GM12878 (cell line): ENCODE results near the gene MAN2B2. TPM values are rescaled to one million over a fixed set of nuclear protein-coding genes. Genes with fewer than 3 reads are reported as not detected.

ENCODE experiments used
- ATAC-seq: fragments of 200-7000 bp; cut with Tn5 transposase; 3 replicates; pipeline ENCODE4 v1.9.1; 2020; ENCODE audit warnings: mild to moderate bottlenecking, moderate library complexity
- BruUV-seq: library from RNA; stranded (reverse); fragments of 400-500 nt; replicated peaks from 2 replicates; lab custom pipeline; 2021; lab: Mats Ljungman, UMichigan
- CTCF ChIA-PET: fragments of 300-600 bp; sonication (Branson Sonifier 250); formaldehyde crosslinking; extraction: SDS; loops from one replicate; lab custom pipeline; 2021; ENCODE audit warnings: inconsistent platforms; lab: Yijun Ruan, JAX
- POLR2A ChIA-PET: fragments of 350-600 bp; formaldehyde crosslinking; extraction: SDS; loops from one replicate; lab custom pipeline; 2021; ENCODE audit warnings: inconsistent platforms; lab: Charles Lee
- RAD21 ChIA-PET: fragments of 300-600 bp; sonication (Branson Sonifier 250); formaldehyde crosslinking; loops from one replicate; lab custom pipeline; 2023; ENCODE audit warnings: antibody characterized with exemption; ENCODE audit not compliant: unreplicated experiment; lab: Charles Lee
- SMC1A ChIA-PET: fragments of 300-600 bp; sonication (Branson Sonifier 250); formaldehyde crosslinking; loops from one replicate; lab custom pipeline; 2023; ENCODE audit not compliant: unreplicated experiment, uncharacterized antibody; lab: Charles Lee
- DNase-seq: peaks from one replicate; pipeline ENCODE4 v3.0.0-alpha.2; 2011; ENCODE audit warnings: low read depth, low spot score
- FAIRE-seq: peaks from 3 replicates; lab custom pipeline; 2011; peaks lifted over from hg19 to GRCh38; lab: Jason Lieb, UNC
- H2AFZ ChIP-seq: 2 replicates; pipeline ENCODE4 v1.6.0; 2011; ENCODE audit warnings: low read depth, low read length, control low read depth; ENCODE audit not compliant: control insufficient read depth
- H3K27ac ChIP-seq: 2 replicates; pipeline ENCODE4 v1.5.1; 2011; ENCODE audit warnings: control low read depth; ENCODE audit not compliant: control insufficient read depth, insufficient read depth
- H3K27me3 ChIP-seq, 2 experiments: replicated peaks in 1 of 2; 2 replicates each; pipeline versions ENCODE4 v1.6.0 to v1.6.1; 2011; ENCODE audit warnings: low read length in 1 of 2; ENCODE audit not compliant: control insufficient read depth in 2 of 2, insufficient read depth in 2 of 2
- H3K36me3 ChIP-seq, 2 experiments: 2 replicates each; pipeline ENCODE4 v1.5.1; 2011; ENCODE audit warnings: low read length in 1 of 2; ENCODE audit not compliant: control insufficient read depth in 2 of 2, insufficient read depth in 2 of 2
- H3K4me1 ChIP-seq: 2 replicates; pipeline ENCODE4 v1.6.1; 2011; ENCODE audit warnings: mild to moderate bottlenecking, low read length, moderate library complexity, mixed read lengths; ENCODE audit not compliant: control insufficient read depth, insufficient read depth
- H3K4me2 ChIP-seq: 2 replicates; pipeline ENCODE4 v1.6.0; 2011; ENCODE audit warnings: control low read depth; ENCODE audit not compliant: control insufficient read depth, insufficient read depth
- H3K4me3 ChIP-seq: fragments of 200-600 bp; sonication (generic); 2 replicates; pipeline ENCODE4 v1.5.1; 2016
- H3K79me2 ChIP-seq: 2 replicates; pipeline ENCODE4 v1.6.0; 2011; ENCODE audit warnings: low read length; ENCODE audit not compliant: control insufficient read depth, insufficient read depth
- H3K9ac ChIP-seq: 2 replicates; pipeline ENCODE4 v1.8.0; 2011; ENCODE audit warnings: low read length, control low read depth, mixed read lengths; ENCODE audit not compliant: control insufficient read depth, insufficient read depth
- H3K9me3 ChIP-seq: replicated peaks from 3 replicates; pipeline ENCODE4 v1.5.1; 2011; ENCODE audit warnings: mild to moderate bottlenecking, low read length; ENCODE audit not compliant: control insufficient read depth, insufficient read depth
- H4K20me1 ChIP-seq: 2 replicates; pipeline ENCODE4 v1.6.0; 2011; ENCODE audit not compliant: control insufficient read depth, insufficient read depth
- BMI1 ChIP-seq: fragments of 450-650 bp; IDR thresholded peaks from 2 replicates; pipeline ENCODE4 v1.6.1; 2016; ENCODE audit warnings: mild to moderate bottlenecking, moderate library complexity, borderline replicate concordance
- CREB1 ChIP-seq: IDR thresholded peaks from 2 replicates; pipeline ENCODE4 v1.6.1; 2012; ENCODE audit warnings: low read depth, mild to moderate bottlenecking, inconsistent platforms
- FOS ChIP-seq: IDR thresholded peaks from 3 replicates; pipeline ENCODE4 v1.6.1; 2011; ENCODE audit warnings: borderline replicate concordance; ENCODE audit not compliant: insufficient read length; ENCODE audit errors: extremely low read depth
- IKZF2 ChIP-seq, 2 experiments: fragments of 450-650 bp; IDR thresholded peaks; 2 replicates each; pipeline ENCODE4 v1.6.1; 2017; ENCODE audit warnings: mild to moderate bottlenecking in 2 of 2, moderate library complexity in 2 of 2
- LARP7 ChIP-seq: fragments of 450-650 bp; IDR thresholded peaks from 2 replicates; pipeline ENCODE4 v1.6.1; 2017; ENCODE audit warnings: mild to moderate bottlenecking
- PML ChIP-seq: IDR thresholded peaks from 2 replicates; pipeline ENCODE4 v1.6.1; 2012; ENCODE audit warnings: low read length, inconsistent platforms
- SIN3A ChIP-seq: IDR thresholded peaks from 2 replicates; pipeline ENCODE4 v1.6.1; 2012; ENCODE audit warnings: low read depth, low read length, improper control_type of control experiment
- SUPT20H ChIP-seq: IDR thresholded peaks from 2 replicates; pipeline ENCODE4 v1.6.1; 2011; ENCODE audit warnings: low read depth, mild to moderate bottlenecking, low read length, moderate library complexity, borderline replicate concordance; ENCODE audit not compliant: control insufficient read depth
- TCF7 ChIP-seq: IDR thresholded peaks from 2 replicates; pipeline ENCODE4 v1.6.1; 2014; ENCODE audit warnings: antibody characterized with exemption, borderline replicate concordance
- WRNIP1 ChIP-seq: IDR thresholded peaks from 2 replicates; pipeline ENCODE4 v1.6.1; 2011; ENCODE audit warnings: low read depth, low read length, improper control_type of control experiment, borderline replicate concordance
- YBX1 ChIP-seq: fragments of 450-650 bp; IDR thresholded peaks from 2 replicates; pipeline ENCODE4 v1.6.1; 2016; ENCODE audit warnings: antibody characterized with exemption
- YY1 ChIP-seq: IDR thresholded peaks from 2 replicates; pipeline ENCODE4 v1.6.1; 2011; ENCODE audit warnings: low read depth, mild to moderate bottlenecking, low read length
- ZSCAN29 ChIP-seq: fragments of 450-650 bp; IDR thresholded peaks from 2 replicates; pipeline ENCODE4 v1.6.1; 2017; ENCODE audit warnings: mild to moderate bottlenecking, moderate library complexity
- WGBS: methylation state at CpG from one replicate; pipeline ENCODE4 v1.1.6; 2016; ENCODE audit warnings: low lambda C conversion rate; ENCODE audit not compliant: insufficient replicate concordance, insufficient coverage; ENCODE audit errors: missing lambda C conversion rate; 5-methylcytosine and 5-hydroxymethylcytosine counted together
- in situ Hi-C: fragments of 300-500 bp; cut with MboI; formaldehyde crosslinking; loops from 9 replicates; pipeline ENCODE4 v1.14.3; 2018; ENCODE audit warnings: mixed read lengths
- intact Hi-C: fragments of 100-400 bp; cut with micrococcal nuclease; formaldehyde crosslinking; loops from one replicate; pipeline ENCODE4 v1.14.2; 2022; ENCODE audit not compliant: unreplicated experiment
- polyA plus RNA-seq, 11 experiments: library from polyadenylated mRNA; depleted of rRNA in 4 of 11; unstranded in 6 of 11; stranded (reverse) in 5 of 11; fragments of >200 nt; fragmentation: Nextera tagmentation in 4 of 11; fragmentation: Illumina TruSeq in 1 of 11; extraction: Ambion mirVana in 4 of 11; extraction: Trizol in 1 of 11; gene quantifications; 1 replicate in 1 of 11; 2 replicates in 10 of 11; pipeline versions ENCODE4 v1.2.1 to v1.2.3, GENCODE V29; 2011 to 2016; ENCODE audit warnings: inconsistent platforms in 2 of 11, missing spikeins in 2 of 11, low read depth in 1 of 11
- total RNA-seq, 4 experiments: library from RNA; depleted of rRNA in 3 of 4; stranded (reverse); fragments of >200 nt in 3 of 4; fragmentation: Illumina TruSeq in 1 of 4; extraction: Trizol in 1 of 4; gene quantifications; 2 replicates each; pipeline versions ENCODE4 v1.2.1 to v1.2.3, GENCODE V29; 2013 to 2021
- TF ChIP-seq, protein P1 (sequence below): fragments of 450-650 bp; formaldehyde crosslinking; IDR thresholded peaks from 2 replicates; pipeline ENCODE4 v1.5.0; 2022; ENCODE audit warnings: mild to moderate bottlenecking, missing genetic modification characterization
- TF ChIP-seq, protein P2 (sequence below): fragments of 450-650 bp; IDR thresholded peaks from 2 replicates; pipeline ENCODE4 v1.6.1; 2017; ENCODE audit warnings: borderline replicate concordance
- TF ChIP-seq, protein P3 (sequence below): fragments of 450-650 bp; IDR thresholded peaks from 2 replicates; pipeline ENCODE4 v1.6.1; 2014; ENCODE audit warnings: mild to moderate bottlenecking

Gene MAN2B2
- total and polyA plus RNA-seq, 10 of the 15 experiments (the other 5 are each of a cell fraction or from before 2014, with no cell fraction given) = 0.47 to 14.5 (median 7.0) TPM

DNA sequence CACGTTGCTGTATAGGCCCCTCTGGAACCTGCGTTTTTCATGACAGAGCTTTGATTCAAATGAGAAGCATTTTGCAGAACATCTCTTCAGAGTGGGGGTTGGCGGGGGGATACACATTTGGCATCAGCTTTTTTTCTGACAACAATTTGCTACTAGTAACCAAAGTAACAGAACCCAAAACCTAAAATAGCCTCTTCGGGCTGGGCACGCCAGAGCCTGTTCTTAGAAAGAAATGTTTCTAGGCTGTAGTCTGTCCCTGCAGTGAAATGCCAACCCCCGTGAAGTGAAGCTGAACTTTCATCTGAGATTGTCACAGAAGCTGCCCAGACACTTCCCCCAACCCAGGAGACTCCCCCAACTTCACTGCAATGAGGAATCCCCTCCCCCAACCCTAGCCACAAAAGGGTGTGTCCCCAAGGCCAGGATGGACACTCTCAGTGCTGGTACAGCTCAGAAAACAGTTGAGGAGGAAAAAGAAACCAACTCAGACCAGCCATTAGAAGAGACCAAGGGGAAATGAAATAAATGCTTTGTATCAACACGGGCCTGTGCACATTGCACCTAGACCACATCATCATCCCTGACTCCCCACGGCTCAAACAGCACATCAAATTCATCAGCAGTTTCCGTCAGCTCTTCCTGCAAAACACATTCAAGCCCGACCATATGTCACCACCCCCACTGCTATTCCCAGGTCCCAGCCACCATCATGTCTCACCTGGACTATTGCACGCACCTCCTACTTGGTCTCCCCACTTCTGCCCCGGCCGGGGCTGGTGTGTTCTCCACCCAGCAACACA lies 8.4 kb upstream of the MAN2B2 start:
- no peak for ATAC-seq
- SMC1A ChIA-PET = no interaction called here
- peaks cover 2% of the 10 kb centered on the region; the same call in 1 of the 3 replicates for H3K9me3 ChIP-seq
- H3K9ac ChIP-seq = no peak overlapping the region
- no peak for DNase-seq
- no peak overlapping the region for H3K4me3 ChIP-seq
- H3K4me2 ChIP-seq = no peak overlapping the region
- 32% methylated on average over 13 of the region's 13 CpGs for WGBS
- FAIRE-seq = no peak
- no peaks in the 10 kb centered on the region for H3K4me1 ChIP-seq
- intact Hi-C loops (no loop called here), in situ Hi-C loops (no loop called here)
- no peak overlapping the region for H3K27ac ChIP-seq
- RAD21 ChIA-PET = no interaction called here
- CTCF ChIA-PET = no interaction called here
- H3K79me2 ChIP-seq = no peaks in the 10 kb centered on the region
- H3K27me3 ChIP-seq = peaks cover 2% of the 10 kb centered on the region in 2 experiments; a peak in 2 of 4 replicates
- no TSS peak for BruUV-seq
- no peak overlapping the region for H2AFZ ChIP-seq
- POLR2A ChIA-PET = no interaction called here
- TF ChIP-seq BMI1 (no peak), SIN3A (no peak), FOS (no peak), ZSCAN29 (no peak), CREB1 (no peak), WRNIP1 (no peak), YBX1 (no peak), TCF7 (no peak), PML (no peak), SUPT20H (no peak), YY1 (no peak), IKZF2 (IDR thresholded peaks at IDR 0.05) (no peak), LARP7 (no peak)
- TF ChIP-seq, protein P1, sequence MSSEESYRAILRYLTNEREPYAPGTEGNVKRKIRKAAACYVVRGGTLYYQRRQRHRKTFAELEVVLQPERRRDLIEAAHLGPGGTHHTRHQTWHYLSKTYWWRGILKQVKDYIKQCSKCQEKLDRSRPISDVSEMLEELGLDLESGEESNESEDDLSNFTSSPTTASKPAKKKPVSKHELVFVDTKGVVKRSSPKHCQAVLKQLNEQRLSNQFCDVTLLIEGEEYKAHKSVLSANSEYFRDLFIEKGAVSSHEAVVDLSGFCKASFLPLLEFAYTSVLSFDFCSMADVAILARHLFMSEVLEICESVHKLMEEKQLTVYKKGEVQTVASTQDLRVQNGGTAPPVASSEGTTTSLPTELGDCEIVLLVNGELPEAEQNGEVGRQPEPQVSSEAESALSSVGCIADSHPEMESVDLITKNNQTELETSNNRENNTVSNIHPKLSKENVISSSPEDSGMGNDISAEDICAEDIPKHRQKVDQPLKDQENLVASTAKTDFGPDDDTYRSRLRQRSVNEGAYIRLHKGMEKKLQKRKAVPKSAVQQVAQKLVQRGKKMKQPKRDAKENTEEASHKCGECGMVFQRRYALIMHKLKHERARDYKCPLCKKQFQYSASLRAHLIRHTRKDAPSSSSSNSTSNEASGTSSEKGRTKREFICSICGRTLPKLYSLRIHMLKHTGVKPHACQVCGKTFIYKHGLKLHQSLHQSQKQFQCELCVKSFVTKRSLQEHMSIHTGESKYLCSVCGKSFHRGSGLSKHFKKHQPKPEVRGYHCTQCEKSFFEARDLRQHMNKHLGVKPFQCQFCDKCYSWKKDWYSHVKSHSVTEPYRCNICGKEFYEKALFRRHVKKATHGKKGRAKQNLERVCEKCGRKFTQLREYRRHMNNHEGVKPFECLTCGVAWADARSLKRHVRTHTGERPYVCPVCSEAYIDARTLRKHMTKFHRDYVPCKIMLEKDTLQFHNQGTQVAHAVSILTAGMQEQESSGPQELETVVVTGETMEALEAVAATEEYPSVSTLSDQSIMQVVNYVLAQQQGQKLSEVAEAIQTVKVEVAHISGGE (CRISPR knock-in tag) = no peak
- TF ChIP-seq, protein P2, sequence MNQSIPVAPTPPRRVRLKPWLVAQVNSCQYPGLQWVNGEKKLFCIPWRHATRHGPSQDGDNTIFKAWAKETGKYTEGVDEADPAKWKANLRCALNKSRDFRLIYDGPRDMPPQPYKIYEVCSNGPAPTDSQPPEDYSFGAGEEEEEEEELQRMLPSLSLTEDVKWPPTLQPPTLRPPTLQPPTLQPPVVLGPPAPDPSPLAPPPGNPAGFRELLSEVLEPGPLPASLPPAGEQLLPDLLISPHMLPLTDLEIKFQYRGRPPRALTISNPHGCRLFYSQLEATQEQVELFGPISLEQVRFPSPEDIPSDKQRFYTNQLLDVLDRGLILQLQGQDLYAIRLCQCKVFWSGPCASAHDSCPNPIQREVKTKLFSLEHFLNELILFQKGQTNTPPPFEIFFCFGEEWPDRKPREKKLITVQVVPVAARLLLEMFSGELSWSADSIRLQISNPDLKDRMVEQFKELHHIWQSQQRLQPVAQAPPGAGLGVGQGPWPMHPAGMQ = no peak
- TF ChIP-seq, protein P3, sequence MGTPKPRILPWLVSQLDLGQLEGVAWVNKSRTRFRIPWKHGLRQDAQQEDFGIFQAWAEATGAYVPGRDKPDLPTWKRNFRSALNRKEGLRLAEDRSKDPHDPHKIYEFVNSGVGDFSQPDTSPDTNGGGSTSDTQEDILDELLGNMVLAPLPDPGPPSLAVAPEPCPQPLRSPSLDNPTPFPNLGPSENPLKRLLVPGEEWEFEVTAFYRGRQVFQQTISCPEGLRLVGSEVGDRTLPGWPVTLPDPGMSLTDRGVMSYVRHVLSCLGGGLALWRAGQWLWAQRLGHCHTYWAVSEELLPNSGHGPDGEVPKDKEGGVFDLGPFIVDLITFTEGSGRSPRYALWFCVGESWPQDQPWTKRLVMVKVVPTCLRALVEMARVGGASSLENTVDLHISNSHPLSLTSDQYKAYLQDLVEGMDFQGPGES = no peak
- TF ChIP-seq, all 136 proteins: peak for 0
- H4K20me1 ChIP-seq = no peaks in the 10 kb centered on the region
- no peaks in the 10 kb centered on the region for H3K36me3 ChIP-seq
